Keratinocyte (primary cell): ENCODE results near the gene DNAH17. TPM values are rescaled to one million over a fixed set of nuclear protein-coding genes. Genes with fewer than 3 reads are reported as not detected.

ENCODE experiments used
- DNase-seq: peaks from one replicate; pipeline ENCODE4 v3.0.0-alpha.2; 2011; ENCODE audit warnings: low read depth, missing footprints, low spot score
- FAIRE-seq: peaks from 2 replicates; lab custom pipeline; 2011; peaks lifted over from hg19 to GRCh38; lab: Jason Lieb, UNC
- H2AFZ ChIP-seq: 2 replicates; pipeline ENCODE4 v1.6.0; 2012; ENCODE audit warnings: low read length, control low read depth, inconsistent platforms; ENCODE audit not compliant: control insufficient read depth
- H3K27ac ChIP-seq: 2 replicates; pipeline ENCODE4 v1.5.1; 2011; ENCODE audit warnings: low read length; ENCODE audit not compliant: control insufficient read depth, insufficient read depth
- H3K27me3 ChIP-seq: 3 replicates; pipeline ENCODE4 v1.6.0; 2011; ENCODE audit warnings: low read length; ENCODE audit not compliant: control insufficient read depth, insufficient read depth; ENCODE audit errors: extremely low read depth
- H3K36me3 ChIP-seq, 2 experiments: 2 replicates in 1 of 2; 3 replicates in 1 of 2; pipeline ENCODE4 v1.5.1; 2011; ENCODE audit warnings: low read length in 2 of 2, mild to moderate bottlenecking in 1 of 2; ENCODE audit not compliant: control insufficient read depth in 2 of 2, insufficient read depth in 2 of 2; ENCODE audit errors: extremely low read depth in 1 of 2
- H3K4me1 ChIP-seq: 3 replicates; pipeline ENCODE4 v1.5.1; 2011; ENCODE audit warnings: low read length; ENCODE audit not compliant: control insufficient read depth, insufficient read depth; ENCODE audit errors: extremely low read depth
- H3K4me2 ChIP-seq: 3 replicates; pipeline ENCODE4 v1.6.0; 2011; ENCODE audit warnings: low read depth, low read length; ENCODE audit not compliant: control insufficient read depth, insufficient read depth; ENCODE audit errors: extremely low read depth
- H3K4me3 ChIP-seq, 3 experiments: fragments of 200-600 bp in 1 of 3; sonication (generic) in 1 of 3; 2 replicates in 2 of 3; 3 replicates in 1 of 3; pipeline ENCODE4 v1.5.1; 2011 to 2016; ENCODE audit warnings: low read length in 3 of 3, mild to moderate bottlenecking in 3 of 3, control low read depth in 2 of 3, inconsistent platforms in 1 of 3, low read depth in 1 of 3, mixed read lengths in 1 of 3, mixed run types in 1 of 3, moderate library complexity in 1 of 3; ENCODE audit not compliant: control insufficient read depth in 2 of 3, insufficient read depth in 2 of 3; ENCODE audit errors: extremely low read depth in 1 of 3
- H3K79me2 ChIP-seq: 2 replicates; pipeline ENCODE4 v1.6.0; 2012; ENCODE audit warnings: low read length; ENCODE audit not compliant: control insufficient read depth, insufficient read depth
- H3K9ac ChIP-seq: 3 replicates; pipeline ENCODE4 v1.6.0; 2011; ENCODE audit warnings: low read length; ENCODE audit not compliant: control insufficient read depth, insufficient read depth; ENCODE audit errors: extremely low read depth
- H3K9me1 ChIP-seq: 3 replicates; pipeline ENCODE4 v1.6.0; 2011; ENCODE audit warnings: low read length; ENCODE audit not compliant: control insufficient read depth, insufficient read depth; ENCODE audit errors: extremely low read depth
- H3K9me3 ChIP-seq: 2 replicates; pipeline ENCODE4 v1.5.1; 2012; ENCODE audit warnings: low read depth, low read length; ENCODE audit not compliant: control insufficient read depth
- H4K20me1 ChIP-seq: 3 replicates; pipeline ENCODE4 v1.6.0; 2011; ENCODE audit warnings: low read length; ENCODE audit not compliant: control insufficient read depth, insufficient read depth; ENCODE audit errors: extremely low read depth
- EZH2 ChIP-seq: IDR thresholded peaks from one replicate; pipeline ENCODE4 v1.6.1; 2012; ENCODE audit warnings: inconsistent platforms, mild to moderate bottlenecking, low read length, moderate library complexity
- dilution Hi-C: fragments of 300-500 bp; cut with MboI; formaldehyde crosslinking; loops from one replicate; pipeline ENCODE4 v1.7.0; 2020; ENCODE audit warnings: low sequenced_read_pairs; ENCODE audit not compliant: extremely low pct_ligation_motif_present
- polyA plus RNA-seq, 5 experiments: library from polyadenylated mRNA; depleted of rRNA in 3 of 5; stranded (reverse) in 3 of 5; stranded (forward) in 1 of 5; unstranded in 1 of 5; fragments of >200 nt; gene quantifications; 1 replicate in 1 of 5; 2 replicates in 3 of 5; 3 replicates in 1 of 5; pipeline versions ENCODE4 v1.2.1 to v1.2.3, GENCODE V29; 2011 to 2012; ENCODE audit warnings: missing spikeins in 2 of 5, low read depth in 1 of 5, low replicate concordance in 1 of 5
- TF ChIP-seq, protein P1 (sequence below), 3 experiments: IDR thresholded peaks in 1 of 3; conservative IDR thresholded peaks in 1 of 3; optimal IDR thresholded peaks in 1 of 3; 2 replicates in 2 of 3; 3 replicates in 1 of 3; pipeline versions ENCODE3 to v1.5.1; 2011; ENCODE audit warnings: low read length in 3 of 3, mild to moderate bottlenecking in 3 of 3, moderate library complexity in 2 of 3, control low read depth in 1 of 3, inconsistent platforms in 1 of 3; ENCODE audit not compliant: insufficient read depth in 2 of 3; ENCODE audit errors: extremely low read depth in 1 of 3

Gene DNAH17
- polyA plus RNA-seq, 1 donor (not counting 4 experiments of a cell fraction or from before 2014, with no cell fraction given) = 0.16 TPM

DNA sequence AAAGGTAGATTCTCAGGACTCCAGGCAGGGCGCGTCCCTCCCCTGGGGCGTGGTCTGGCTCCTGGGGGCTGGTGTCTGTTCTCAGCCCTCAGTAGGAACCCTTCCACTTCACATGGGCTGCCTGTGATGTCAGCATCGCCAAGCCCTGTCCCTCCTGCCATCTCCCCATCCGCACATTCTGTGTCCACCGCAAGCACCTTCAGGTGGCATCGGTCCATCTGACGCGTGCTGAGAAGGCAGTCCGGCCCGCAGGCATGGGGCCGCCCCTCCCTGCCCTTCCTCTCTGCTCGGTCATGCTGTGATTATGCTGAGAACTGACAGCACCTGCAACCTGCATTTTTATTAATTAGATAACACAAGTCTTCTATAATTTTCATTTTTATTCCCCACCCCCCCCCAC, 12.7 kb upstream of the DNAH17 start:
- H3K4me2 ChIP-seq = peak overlapping the region; percentile 51
- dilution Hi-C loops = no loop called here
- peak overlapping the region; percentile 67 for H3K27ac ChIP-seq
- no peak overlapping the region for H2AFZ ChIP-seq
- peak; percentile 36 for FAIRE-seq
- H3K36me3 ChIP-seq = no peaks in the 10 kb centered on the region
- H3K79me2 ChIP-seq = no peaks in the 10 kb centered on the region
- H3K9ac ChIP-seq = peak overlapping the region; percentile 54
- no peak overlapping the region for H3K4me3 ChIP-seq
- DNase-seq = no peak
- TF ChIP-seq, protein P1, sequence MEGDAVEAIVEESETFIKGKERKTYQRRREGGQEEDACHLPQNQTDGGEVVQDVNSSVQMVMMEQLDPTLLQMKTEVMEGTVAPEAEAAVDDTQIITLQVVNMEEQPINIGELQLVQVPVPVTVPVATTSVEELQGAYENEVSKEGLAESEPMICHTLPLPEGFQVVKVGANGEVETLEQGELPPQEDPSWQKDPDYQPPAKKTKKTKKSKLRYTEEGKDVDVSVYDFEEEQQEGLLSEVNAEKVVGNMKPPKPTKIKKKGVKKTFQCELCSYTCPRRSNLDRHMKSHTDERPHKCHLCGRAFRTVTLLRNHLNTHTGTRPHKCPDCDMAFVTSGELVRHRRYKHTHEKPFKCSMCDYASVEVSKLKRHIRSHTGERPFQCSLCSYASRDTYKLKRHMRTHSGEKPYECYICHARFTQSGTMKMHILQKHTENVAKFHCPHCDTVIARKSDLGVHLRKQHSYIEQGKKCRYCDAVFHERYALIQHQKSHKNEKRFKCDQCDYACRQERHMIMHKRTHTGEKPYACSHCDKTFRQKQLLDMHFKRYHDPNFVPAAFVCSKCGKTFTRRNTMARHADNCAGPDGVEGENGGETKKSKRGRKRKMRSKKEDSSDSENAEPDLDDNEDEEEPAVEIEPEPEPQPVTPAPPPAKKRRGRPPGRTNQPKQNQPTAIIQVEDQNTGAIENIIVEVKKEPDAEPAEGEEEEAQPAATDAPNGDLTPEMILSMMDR (optimal IDR thresholded peaks at IDR 0.05 in 1 of 3, IDR thresholded peaks at IDR 0.05 in 1 of 3, conservative IDR thresholded peaks at IDR 0.05 in 1 of 3; ENCODE audit: extremely low read depth in 1 of 3, insufficient read depth in 2 of 3, low read length in 3 of 3) = no peak
- TF ChIP-seq EZH2 = no peak
- H4K20me1 ChIP-seq = no peaks in the 10 kb centered on the region
- no peaks in the 10 kb centered on the region for H3K9me1 ChIP-seq
- peaks cover 28% of the 10 kb centered on the region for H3K4me1 ChIP-seq
- H3K27me3 ChIP-seq = no peaks in the 10 kb centered on the region
- no peaks in the 10 kb centered on the region for H3K9me3 ChIP-seq

DNA sequence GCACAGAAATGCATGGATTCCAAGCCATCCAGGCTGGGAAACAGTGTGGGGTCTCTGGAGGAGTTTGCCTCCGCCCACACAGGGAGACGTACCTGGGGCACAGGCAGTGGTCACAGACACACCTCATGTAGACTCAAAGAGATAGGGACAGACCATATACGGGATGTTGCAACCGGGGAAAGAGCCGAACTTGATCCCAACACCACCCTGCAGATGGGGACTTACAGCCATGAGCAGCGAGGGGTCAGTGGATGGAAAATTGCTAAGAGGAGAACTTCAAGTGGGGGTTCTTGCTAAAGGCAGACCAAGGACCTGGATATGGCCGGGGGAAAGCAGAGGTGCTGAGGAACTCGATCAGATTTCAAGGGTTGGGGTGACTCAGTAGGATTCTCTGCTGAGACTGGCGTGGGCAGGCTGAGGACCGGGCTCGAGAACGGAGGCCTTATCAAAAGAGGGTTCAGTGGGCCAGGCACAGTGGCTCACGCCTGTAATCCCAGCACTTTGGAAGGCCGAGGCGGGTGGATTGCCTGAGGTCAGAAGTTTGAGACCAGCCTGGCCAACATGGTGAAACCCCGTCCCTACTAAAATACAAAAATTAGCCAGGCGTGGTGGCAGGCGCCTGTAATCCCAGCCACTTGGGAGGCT, 12.0 kb upstream of the DNAH17 start:
- no peak overlapping the region for H2AFZ ChIP-seq
- no peak overlapping the region for H3K4me2 ChIP-seq
- no peak for TF ChIP-seq EZH2
- TF ChIP-seq, protein P1 (optimal IDR thresholded peaks at IDR 0.05 in 1 of 3, IDR thresholded peaks at IDR 0.05 in 1 of 3, conservative IDR thresholded peaks at IDR 0.05 in 1 of 3; ENCODE audit: extremely low read depth in 1 of 3, insufficient read depth in 2 of 3, low read length in 3 of 3) = no peak
- DNase-seq = no peak
- H3K27me3 ChIP-seq = no peaks in the 10 kb centered on the region
- H3K4me1 ChIP-seq = peaks cover 28% of the 10 kb centered on the region
- dilution Hi-C loops = no loop called here
- no peak overlapping the region for H3K27ac ChIP-seq
- H3K4me3 ChIP-seq = no peak overlapping the region
- H3K9me1 ChIP-seq = no peaks in the 10 kb centered on the region
- H3K9ac ChIP-seq = no peak overlapping the region
- no peaks in the 10 kb centered on the region for H3K9me3 ChIP-seq
- H4K20me1 ChIP-seq = no peaks in the 10 kb centered on the region
- FAIRE-seq = no peak
- H3K36me3 ChIP-seq = no peaks in the 10 kb centered on the region
- no peaks in the 10 kb centered on the region for H3K79me2 ChIP-seq
